ENCODE measurements around the gene RABEP1.
"Not testable (repeated sequence)": the region's sequence is repeated elsewhere in the genome, so short reads cannot be mapped to it uniquely, and the experiment has no call there.

Gene RABEP1

DNA sequence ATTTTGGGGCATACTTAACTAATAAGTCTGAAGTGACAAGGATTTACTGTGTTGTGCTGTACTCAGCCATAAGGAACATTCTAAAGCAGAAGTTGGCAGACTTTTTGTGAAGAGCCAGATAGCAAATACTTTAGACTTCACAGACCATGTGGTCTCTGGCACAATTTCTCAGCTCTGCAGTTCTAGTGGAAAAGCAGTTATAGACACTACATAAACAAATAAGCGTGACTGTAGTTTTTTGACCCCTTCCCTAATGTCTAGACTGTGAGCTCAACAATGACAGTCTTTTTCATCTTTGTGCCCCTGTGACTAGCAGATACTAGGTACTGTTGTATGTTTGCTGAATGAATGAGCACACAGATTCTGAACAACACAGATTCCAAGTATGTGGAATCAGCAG is 142.8 kb downstream of the RABEP1 start:
- no peak for DNase-seq (ENCODE audit: low read depth)

DNA sequence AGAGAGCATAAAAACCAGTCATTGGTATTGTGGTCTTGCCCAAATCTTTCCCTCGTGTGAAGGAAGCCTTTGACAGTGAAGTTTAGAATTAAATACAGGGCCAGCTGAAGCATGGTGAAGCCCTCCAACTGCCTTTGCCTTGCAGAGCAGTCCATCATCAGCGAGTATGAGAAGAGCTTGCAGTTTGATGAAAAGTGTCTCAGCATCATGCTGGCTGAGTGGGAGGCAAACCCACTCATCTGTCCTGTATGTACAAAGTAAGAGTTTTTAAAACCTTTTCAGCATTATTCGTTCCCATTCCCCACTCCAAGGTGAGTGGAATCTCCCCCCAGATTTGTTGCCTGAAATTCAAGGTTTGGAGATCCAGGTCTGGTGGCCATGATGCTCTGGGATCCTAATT is 143.7 kb downstream of the RABEP1 start:
- DNase-seq (ENCODE audit: low read depth), result no peak

DNA sequence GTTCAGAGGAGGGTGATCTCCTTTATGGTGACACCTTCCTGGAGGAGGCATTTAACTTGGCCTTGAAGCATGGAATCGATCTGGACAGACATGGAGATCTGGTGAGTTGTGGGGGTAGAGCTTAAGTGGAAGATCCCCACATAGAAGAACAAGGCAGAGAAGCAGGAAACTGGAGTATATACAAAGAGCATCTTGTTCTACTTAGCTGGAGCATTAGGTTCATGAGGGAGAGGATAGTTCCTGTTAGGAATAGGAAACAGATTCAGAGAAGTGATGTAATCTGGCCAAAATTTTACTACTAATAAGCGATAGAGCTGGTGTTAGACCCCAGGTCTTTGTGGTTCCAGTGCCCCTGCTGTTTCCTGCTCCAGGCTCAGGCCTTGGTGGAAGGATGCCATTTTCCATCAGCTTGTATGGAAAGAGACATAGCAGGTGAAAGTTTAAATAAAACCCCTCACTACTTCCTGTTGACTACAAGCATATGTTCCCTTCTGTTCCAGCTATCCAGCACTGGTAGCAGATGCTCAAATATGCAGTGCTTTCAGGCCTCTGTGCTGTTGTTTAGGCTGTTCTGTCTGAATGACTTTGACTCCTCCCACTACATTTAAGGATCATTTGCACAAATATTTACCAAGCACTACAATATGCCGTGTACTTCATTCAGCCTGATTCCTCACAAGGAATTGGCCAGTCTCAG is 147.3 kb downstream of the RABEP1 start:
- no peak for DNase-seq (ENCODE audit: low read depth)

DNA sequence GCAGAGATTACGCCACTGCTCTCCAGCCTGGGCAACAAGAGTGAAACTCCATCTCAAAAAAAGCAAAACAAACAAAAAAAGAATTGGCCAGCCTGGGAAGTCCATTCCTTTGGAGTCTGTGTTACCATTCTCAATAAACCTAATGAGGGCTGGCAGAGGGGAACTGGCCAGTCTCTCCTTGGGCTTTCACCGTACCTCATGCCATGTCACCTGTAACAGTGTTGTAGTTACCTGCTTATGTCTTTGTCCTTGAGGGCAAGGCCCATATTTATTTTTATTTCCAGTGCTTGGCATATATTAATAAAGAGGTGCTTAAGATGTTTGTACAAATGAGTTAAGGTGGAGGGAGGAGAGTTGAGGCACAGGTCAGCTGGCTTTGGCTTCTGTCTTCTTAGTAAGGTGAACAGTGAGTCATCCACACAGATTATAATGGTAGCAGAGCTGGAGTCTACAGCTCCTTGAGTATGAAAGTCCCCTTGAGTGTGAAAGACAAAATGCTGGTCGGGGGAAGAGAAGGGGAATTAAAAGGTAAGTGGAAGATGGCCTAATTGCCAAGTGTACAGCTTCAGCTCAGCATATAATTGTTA is 148.4 kb downstream of the RABEP1 start:
- DNase-seq (ENCODE audit: low read depth), result no peak

DNA sequence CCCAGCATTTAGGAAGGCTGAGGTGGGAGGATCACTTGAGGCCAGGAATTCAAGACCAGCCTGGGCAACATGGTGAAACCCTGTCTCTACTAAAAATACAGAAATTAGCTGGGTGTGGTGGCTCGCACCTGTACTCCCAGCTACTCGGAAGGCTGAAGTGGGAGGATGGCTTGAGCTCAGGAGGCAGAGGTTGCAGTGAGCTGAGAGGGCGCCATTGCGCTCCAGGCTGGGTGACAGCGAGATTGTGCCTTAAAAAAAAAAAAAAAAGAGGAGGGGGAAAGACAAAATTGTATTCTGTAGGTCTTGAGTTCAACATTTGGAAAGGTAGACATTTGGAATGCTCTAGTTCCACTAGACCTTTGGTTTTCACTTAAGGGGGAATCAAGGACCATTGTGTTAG is 149.2 kb downstream of the RABEP1 start:
- not testable (repeated sequence) for DNase-seq (ENCODE audit: low read depth)

DNA sequence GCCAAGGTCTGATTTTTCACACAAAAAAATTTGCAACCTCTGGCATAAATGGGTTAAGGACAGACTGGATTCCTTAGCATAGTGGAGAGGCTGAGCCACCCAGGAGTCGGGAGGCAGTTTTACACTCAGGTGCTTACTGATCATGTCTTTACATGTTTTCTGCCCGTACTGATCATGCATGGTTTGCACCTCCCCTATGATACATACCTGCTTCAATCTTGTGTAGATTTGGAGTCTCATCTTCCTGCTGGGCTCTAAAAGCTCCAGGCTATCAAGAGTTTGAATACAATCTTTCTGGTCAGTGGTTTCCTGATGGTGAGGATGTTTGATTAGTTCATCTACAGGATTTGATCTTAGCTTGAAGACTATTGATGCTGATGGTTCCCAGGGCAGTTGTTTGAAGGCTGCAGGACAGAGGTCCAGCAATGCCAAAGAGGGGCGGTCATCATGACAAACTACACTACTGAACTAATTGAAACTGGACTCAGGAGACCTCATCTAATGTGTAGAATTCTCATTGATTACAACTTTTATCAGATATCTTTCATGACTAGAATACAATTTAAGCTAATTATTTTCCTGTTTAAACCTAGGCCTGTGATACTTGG is 150.0 kb downstream of the RABEP1 start:
- no peak for DNase-seq (ENCODE audit: low read depth)

DNA sequence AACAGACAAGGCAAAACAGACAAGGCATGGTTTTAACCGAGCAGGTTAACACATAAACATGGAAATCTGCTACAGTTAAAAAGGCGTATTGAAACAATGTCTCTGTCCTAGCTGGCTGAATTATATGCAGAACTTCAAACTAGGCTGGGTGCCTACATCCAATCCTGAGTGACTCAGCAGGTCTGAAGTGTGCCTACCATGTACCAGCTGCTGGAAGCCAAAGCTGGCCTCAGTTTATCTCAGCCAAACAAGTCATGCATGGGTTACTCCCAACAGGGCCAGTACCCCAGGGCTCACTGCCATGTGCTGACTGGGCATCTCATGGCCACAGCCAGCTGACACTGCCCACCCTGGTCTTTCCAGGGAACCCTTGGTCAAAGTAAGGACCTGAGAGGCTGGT is 152.9 kb downstream of the RABEP1 start:
- no peak for DNase-seq (ENCODE audit: low read depth)
